Right atrium auricular region (tissue), 2 donors: Measurements from ENCODE around the gene ETV6. TPM values are rescaled to one million over a fixed set of nuclear protein-coding genes. Genes with fewer than 3 reads are reported as not detected.

Experiments used
- DNase-seq: peaks from one replicate; pipeline ENCODE4 v3.0.0-alpha.2; 2019; ENCODE audit warnings: low spot score
- H3K27ac ChIP-seq, 2 donors: fragments of 200-600 bp; sonication (generic); 1 replicate in 1 of 2; 2 replicates in 1 of 2; pipeline ENCODE4 v1.5.1; 2016 to 2019
- H3K27me3 ChIP-seq, 2 donors: fragments of 200-600 bp; sonication (generic); one replicate each; pipeline versions ENCODE4 v1.5.1 to v1.6.0; 2017 to 2019
- H3K36me3 ChIP-seq: fragments of 200-600 bp; sonication (generic); one replicate; pipeline ENCODE4 v1.5.1; 2016
- H3K4me1 ChIP-seq, 2 donors: fragments of 200-600 bp; sonication (generic); one replicate each; pipeline versions ENCODE4 v1.5.1 to v1.6.0; 2017 to 2019
- H3K4me3 ChIP-seq, 2 donors: fragments of 200-600 bp; sonication (generic); 1 replicate in 1 of 2; 2 replicates in 1 of 2; pipeline ENCODE4 v1.5.1; 2017 to 2019; ENCODE audit warnings: mild to moderate bottlenecking in 1 of 2, moderate library complexity in 1 of 2
- H3K9me3 ChIP-seq, 2 donors: fragments of 200-600 bp; sonication (generic); one replicate each; pipeline ENCODE4 v1.5.1; 2019
- total RNA-seq, 2 donors: library from RNA; depleted of rRNA; stranded (reverse); fragments of >200 nt; gene quantifications; one replicate each; pipeline ENCODE4 v1.1.0, GENCODE V29; 2016
- TF ChIP-seq, protein P1 (sequence below), 2 donors: fragments of 200-600 bp; sonication (generic); IDR thresholded peaks; one replicate each; pipeline ENCODE4 v1.5.1; 2019; ENCODE audit warnings: antibody characterized with exemption in 2 of 2

Gene ETV6
- total RNA-seq, 2 donors from 2014 or later = 6.7 TPM

- no peak overlapping the region for H3K27ac ChIP-seq
- no peaks in the 10 kb centered on the region for H3K9me3 ChIP-seq
- TF ChIP-seq, protein P1, sequence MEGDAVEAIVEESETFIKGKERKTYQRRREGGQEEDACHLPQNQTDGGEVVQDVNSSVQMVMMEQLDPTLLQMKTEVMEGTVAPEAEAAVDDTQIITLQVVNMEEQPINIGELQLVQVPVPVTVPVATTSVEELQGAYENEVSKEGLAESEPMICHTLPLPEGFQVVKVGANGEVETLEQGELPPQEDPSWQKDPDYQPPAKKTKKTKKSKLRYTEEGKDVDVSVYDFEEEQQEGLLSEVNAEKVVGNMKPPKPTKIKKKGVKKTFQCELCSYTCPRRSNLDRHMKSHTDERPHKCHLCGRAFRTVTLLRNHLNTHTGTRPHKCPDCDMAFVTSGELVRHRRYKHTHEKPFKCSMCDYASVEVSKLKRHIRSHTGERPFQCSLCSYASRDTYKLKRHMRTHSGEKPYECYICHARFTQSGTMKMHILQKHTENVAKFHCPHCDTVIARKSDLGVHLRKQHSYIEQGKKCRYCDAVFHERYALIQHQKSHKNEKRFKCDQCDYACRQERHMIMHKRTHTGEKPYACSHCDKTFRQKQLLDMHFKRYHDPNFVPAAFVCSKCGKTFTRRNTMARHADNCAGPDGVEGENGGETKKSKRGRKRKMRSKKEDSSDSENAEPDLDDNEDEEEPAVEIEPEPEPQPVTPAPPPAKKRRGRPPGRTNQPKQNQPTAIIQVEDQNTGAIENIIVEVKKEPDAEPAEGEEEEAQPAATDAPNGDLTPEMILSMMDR (IDR thresholded peaks at IDR 0.05) = no peak
- H3K4me3 ChIP-seq = no peak overlapping the region
- no peaks in the 10 kb centered on the region for H3K36me3 ChIP-seq
- no peak for DNase-seq
- no peaks in the 10 kb centered on the region for H3K27me3 ChIP-seq
- no peaks in the 10 kb centered on the region for H3K4me1 ChIP-seq
Measured at GRCh38 chr12:11746024-11746771, 96.7 kb downstream of the ETV6 start.

GRCh38 chr12:11746940-11747716 lies 97.7 kb downstream of the ETV6 start:
- Histone ChIP-seq H3K27ac (no peak overlapping the region), H3K4me1 (no peaks in the 10 kb centered on the region)
- TF ChIP-seq, protein P1 (IDR thresholded peaks at IDR 0.05) = no peak

GRCh38 chr12:11747969-11748368 lies 98.5 kb downstream of the ETV6 start:
- no peak overlapping the region for H3K27ac ChIP-seq
- H3K4me3 ChIP-seq = no peak overlapping the region
- H3K27me3 ChIP-seq = no peaks in the 10 kb centered on the region
- TF ChIP-seq, protein P1 (IDR thresholded peaks at IDR 0.05) = no peak
- peaks cover 0 to 7% of the 10 kb centered on the region in 2 donors for H3K4me1 ChIP-seq
- no peak for DNase-seq
- no peaks in the 10 kb centered on the region for H3K36me3 ChIP-seq
- H3K9me3 ChIP-seq = no peaks in the 10 kb centered on the region

More at GRCh38 chr12:11746940-11747716, 97.7 kb downstream of the ETV6 start:
- Histone ChIP-seq H3K4me3 (no peak overlapping the region), H3K9me3 (no peaks in the 10 kb centered on the region), H3K27me3 (no peaks in the 10 kb centered on the region), H3K36me3 (no peaks in the 10 kb centered on the region)
- no peak for DNase-seq

GRCh38 chr12:11748903-11749302 lies 99.4 kb downstream of the ETV6 start:
- Histone ChIP-seq H3K27me3 (no peaks in the 10 kb centered on the region), H3K9me3 (no peaks in the 10 kb centered on the region), H3K36me3 (no peaks in the 10 kb centered on the region), H3K4me3 (no peak overlapping the region), H3K27ac (no peak overlapping the region), H3K4me1 (peaks cover 0 to 16% of the 10 kb centered on the region in 2 donors)
- TF ChIP-seq, protein P1 (IDR thresholded peaks at IDR 0.05) = no peak
- DNase-seq = no peak

DNA sequence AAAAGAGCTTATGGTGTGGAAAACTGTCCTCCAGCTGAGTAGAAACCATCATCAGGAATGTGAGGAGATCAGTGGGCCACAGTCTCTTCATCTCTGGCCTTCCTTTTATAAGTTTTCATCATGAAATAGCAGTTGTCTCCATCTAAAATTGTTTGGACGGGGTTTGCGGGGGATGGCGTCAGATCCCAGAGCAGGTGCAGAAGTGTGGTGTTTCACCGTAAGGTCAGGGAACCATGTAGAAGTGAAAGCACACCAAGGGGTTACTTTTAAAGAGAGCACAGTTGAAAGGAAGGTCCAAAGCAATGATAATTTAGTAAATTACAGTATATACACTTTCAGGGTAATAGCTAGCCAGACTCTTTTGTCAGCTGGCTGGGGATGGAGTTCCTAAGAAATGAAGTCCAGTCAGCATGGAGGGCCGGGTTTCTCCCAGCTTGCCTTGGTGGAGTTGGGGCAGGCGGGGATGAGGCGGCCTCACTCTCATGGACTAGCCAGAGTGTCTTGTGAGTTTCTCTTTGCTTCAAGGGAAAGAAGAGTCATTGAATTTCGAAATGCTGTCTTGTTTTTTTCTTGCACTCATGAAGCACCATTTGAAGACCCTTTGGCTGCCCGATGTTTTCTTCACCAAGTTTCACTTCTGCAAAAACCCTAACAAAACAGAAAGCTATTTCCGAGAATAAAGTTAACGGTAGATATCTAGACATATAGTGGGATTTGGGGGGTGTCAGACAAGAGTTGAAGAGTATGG lies 100.6 kb downstream of the ETV6 start:
- TF ChIP-seq, protein P1 (IDR thresholded peaks at IDR 0.05) = no peak

More for the DNA sequence above, 100.6 kb downstream of the ETV6 start:
- Histone ChIP-seq H3K4me3 (no peak overlapping the region), H3K27me3 (no peaks in the 10 kb centered on the region), H3K4me1 (peaks cover 0 to 26% of the 10 kb centered on the region in 2 donors), H3K27ac (peak overlapping the region in 1 of 2 donors; percentile 13), H3K9me3 (no peaks in the 10 kb centered on the region), H3K36me3 (no peaks in the 10 kb centered on the region)
- DNase-seq = no peak
